Right lobe of liver (tissue), 4 donors: Measurements from ENCODE around the gene AARS2.
"Not testable (repeated sequence)": the region's sequence is repeated elsewhere in the genome, so short reads cannot be mapped to it uniquely, and the experiment has no call there.

ENCODE experiments used
- CTCF ChIP-seq, 4 donors: fragments of 200-600 bp in 3 of 4; fragments of 450-650 bp in 1 of 4; IDR thresholded peaks; one replicate each; pipeline versions ENCODE4 v1.5.1 to v1.8.0; 2016 to 2022; ENCODE audit warnings: antibody characterized with exemption in 4 of 4, mild to moderate bottlenecking in 2 of 4
- POLR2A ChIP-seq: fragments of 450-650 bp; IDR thresholded peaks from one replicate; pipeline ENCODE4 v1.6.1; 2017; ENCODE audit warnings: antibody characterized with exemption, mild to moderate bottlenecking
- donor health status: DM: no; HTN: no; CAD: no.
- donor health status: DM: no; HTN: no; CAD: no.
- donor health status: DM: no; HTN: yes; CAD: no.

- TF ChIP-seq CTCF (IDR thresholded peaks at IDR 0.05); POLR2A: not testable (repeated sequence)
Measured at GRCh38 chr6:44350650-44350994, 37.5 kb upstream of the AARS2 start.
